SH-SY5Y (cell line): Measurements from ENCODE around the gene DOCK7.

Experiments used
- GATA2 ChIP-seq: IDR thresholded peaks from 2 replicates; pipeline ENCODE4 v1.6.1; 2011; ENCODE audit warnings: mild to moderate bottlenecking, low read depth, low read length
- GATA3 ChIP-seq: IDR thresholded peaks from 2 replicates; pipeline ENCODE4 v1.6.1; 2011; ENCODE audit warnings: low read depth, mild to moderate bottlenecking, low read length, moderate library complexity

DNA sequence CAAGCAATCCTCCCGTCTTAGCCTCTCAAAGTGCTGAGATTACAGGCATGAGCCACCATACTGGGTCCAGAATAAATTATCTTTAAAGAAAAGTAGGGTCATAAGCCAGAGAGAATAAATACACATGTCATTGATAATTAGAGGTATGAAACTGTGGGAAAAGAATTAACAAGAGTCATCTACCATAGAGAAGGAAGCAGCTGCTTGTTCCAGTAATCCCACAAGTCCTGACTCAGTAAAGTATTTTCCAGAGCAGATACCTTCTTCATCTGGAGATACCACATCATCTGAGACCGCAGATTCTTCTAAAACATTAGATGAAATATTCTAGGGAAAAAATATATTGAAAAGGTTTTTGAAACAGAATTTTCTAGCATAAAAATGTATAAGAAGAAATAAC is 195.7 kb downstream of the DOCK7 start:
- TF ChIP-seq GATA2, result no peak
- no peak for TF ChIP-seq GATA3
